Erythroblast (primary cell): ENCODE results near the gene PIRT.

Experiments
- GATA1 ChIP-seq: IDR thresholded peaks from 2 replicates; pipeline ENCODE4 v1.6.1; 2011; ENCODE audit warnings: low read depth, mild to moderate bottlenecking, control low read depth, low read length, moderate library complexity
- POLR2A ChIP-seq: IDR thresholded peaks from 2 replicates; pipeline ENCODE4 v1.6.1; 2011; ENCODE audit warnings: mild to moderate bottlenecking, low read length

DNA sequence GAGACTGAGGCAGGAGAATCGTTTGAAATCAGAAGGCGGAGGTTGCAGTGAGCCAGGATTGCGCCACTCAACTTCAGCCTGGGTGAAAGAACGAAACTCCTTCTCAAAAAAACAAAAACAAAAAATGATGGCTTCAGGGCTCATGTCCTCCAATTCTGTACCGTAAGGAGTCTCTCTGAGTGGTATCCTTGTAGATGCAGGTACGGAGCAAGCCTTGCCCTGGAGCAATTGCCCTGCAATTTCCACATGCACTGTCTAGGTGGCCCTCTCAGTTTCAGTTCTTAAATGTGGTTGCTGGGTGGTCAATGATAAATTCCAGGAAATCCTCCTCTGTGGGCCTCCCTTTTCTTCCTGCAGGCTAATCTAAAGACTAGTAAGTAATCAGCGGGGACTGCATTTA, 44.6 kb downstream of the PIRT start:
- TF ChIP-seq POLR2A (no peak), GATA1 (no peak)
